GM23338 (cell line): ENCODE data around the gene LIPA. TPM values are rescaled to one million over a fixed set of nuclear protein-coding genes. Genes with fewer than 3 reads are reported as not detected.
A peak's percentile ranks its signal among the peaks of the same experiment; 100 is the strongest.

Experiments
- ATAC-seq: fragments of 200-7000 bp; cut with Tn5 transposase; 3 replicates; pipeline ENCODE4 v1.9.1; 2020
- DNase-seq: peaks from one replicate; pipeline ENCODE4 v3.0.0-alpha.2; 2015; ENCODE audit warnings: low spot score
- H2AFZ ChIP-seq: fragments of 200-600 bp; sonication (generic); 2 replicates; pipeline ENCODE4 v1.8.0; 2016; ENCODE audit warnings: antibody characterized with exemption, mild to moderate bottlenecking, moderate library complexity
- H3F3A ChIP-seq: fragments of 200-600 bp; sonication (generic); replicated peaks from 2 replicates; pipeline ENCODE4 v1.8.0; 2017; ENCODE audit warnings: antibody characterized with exemption, mixed run types, low read depth
- H3K27ac ChIP-seq: fragments of 200-600 bp; sonication (generic); 2 replicates; pipeline ENCODE4 v1.6.1; 2016; ENCODE audit warnings: low read depth
- H3K27me3 ChIP-seq: fragments of 200-600 bp; sonication (generic); 2 replicates; pipeline ENCODE4 v1.8.0; 2016; ENCODE audit warnings: mild to moderate bottlenecking, mixed run types, moderate library complexity; ENCODE audit not compliant: insufficient read depth
- H3K36me3 ChIP-seq: fragments of 200-600 bp; sonication (generic); 2 replicates; pipeline ENCODE4 v1.8.0; 2016; ENCODE audit warnings: mild to moderate bottlenecking; ENCODE audit not compliant: insufficient read depth
- H3K4me1 ChIP-seq: fragments of 200-600 bp; sonication (generic); 2 replicates; pipeline ENCODE4 v1.8.0; 2016; ENCODE audit warnings: mild to moderate bottlenecking, moderate library complexity; ENCODE audit not compliant: insufficient read depth
- H3K4me2 ChIP-seq: fragments of 200-600 bp; sonication (generic); 2 replicates; pipeline ENCODE4 v1.7.1; 2017; ENCODE audit warnings: mixed run types
- H3K4me3 ChIP-seq: fragments of 200-600 bp; sonication (generic); 2 replicates; pipeline ENCODE4 v1.6.1; 2016; ENCODE audit warnings: mixed run types
- H3K79me2 ChIP-seq: fragments of 200-600 bp; sonication (generic); replicated peaks from 2 replicates; pipeline ENCODE4 v1.8.0; 2017; ENCODE audit warnings: mild to moderate bottlenecking; ENCODE audit not compliant: insufficient read depth
- H3K9me2 ChIP-seq: fragments of 200-600 bp; sonication (generic); 2 replicates; pipeline ENCODE4 v1.8.0; 2017; ENCODE audit not compliant: insufficient read depth
- H4K20me1 ChIP-seq: fragments of 200-600 bp; sonication (generic); replicated peaks from 2 replicates; pipeline ENCODE4 v1.8.0; 2017; ENCODE audit warnings: mild to moderate bottlenecking; ENCODE audit not compliant: insufficient read depth
- H3K27ac Mint-ChIP-seq: 2 replicates; pipeline ENCODE4 v1.8.0; 2020; ENCODE audit warnings: inconsistent platforms, mild to moderate bottlenecking, moderate library complexity, mixed read lengths
- H3K27me3 Mint-ChIP-seq: 3 replicates; pipeline ENCODE4 v1.8.0; 2022; ENCODE audit warnings: low read depth, mild to moderate bottlenecking, moderate library complexity, mixed read lengths, inconsistent platforms; ENCODE audit not compliant: insufficient read depth, poor library complexity
- H3K36me3 Mint-ChIP-seq: 3 replicates; pipeline ENCODE4 v1.8.0; 2021; ENCODE audit warnings: low read depth, mild to moderate bottlenecking, inconsistent platforms, moderate library complexity, mixed read lengths
- H3K4me1 Mint-ChIP-seq: 3 replicates; pipeline ENCODE4 v1.8.0; 2020; ENCODE audit warnings: mild to moderate bottlenecking, inconsistent platforms, mixed read lengths
- H3K4me3 Mint-ChIP-seq: 3 replicates; pipeline ENCODE4 v1.8.0; 2021; ENCODE audit warnings: moderate library complexity, mild to moderate bottlenecking, inconsistent platforms, mixed read lengths
- H3K9me3 Mint-ChIP-seq: 3 replicates; pipeline ENCODE4 v1.8.0; 2020; ENCODE audit warnings: moderate library complexity, mild to moderate bottlenecking, inconsistent platforms, mixed read lengths
- CREB1 ChIP-seq: fragments of 250-450 bp; sonication (Bioruptor Pico); IDR thresholded peaks from 2 replicates; pipeline ENCODE4 v1.5.0; 2020; ENCODE audit warnings: low read depth, mild to moderate bottlenecking, moderate library complexity
- CTCF ChIP-seq, 2 experiments: fragments of 200-600 bp in 1 of 2; sonication (generic) in 1 of 2; conservative IDR thresholded peaks; 2 replicates each; pipeline versions ENCODE4 v1.5.1 to v1.6.1; 2016 to 2017; ENCODE audit warnings: antibody characterized with exemption in 2 of 2, low read depth in 2 of 2, mild to moderate bottlenecking in 2 of 2, moderate library complexity in 1 of 2
- EZH2 ChIP-seq: fragments of 200-600 bp; sonication (generic); IDR thresholded peaks from one replicate; pipeline ENCODE4 v1.8.0; 2017; ENCODE audit warnings: antibody characterized with exemption, mild to moderate bottlenecking, low read depth; ENCODE audit not compliant: unreplicated experiment
- JUNB ChIP-seq: IDR thresholded peaks from one replicate; pipeline ENCODE4 v1.6.1; 2016; ENCODE audit warnings: antibody characterized with exemption; ENCODE audit not compliant: unreplicated experiment
- NANOG ChIP-seq: IDR thresholded peaks from 2 replicates; pipeline ENCODE4 v1.6.1; 2016; ENCODE audit warnings: antibody characterized with exemption, borderline replicate concordance
- STAT1 ChIP-seq: IDR thresholded peaks from one replicate; pipeline ENCODE4 v1.6.1; 2016; ENCODE audit warnings: antibody characterized with exemption; ENCODE audit not compliant: unreplicated experiment
- ZNF114 ChIP-seq: fragments of 250-450 bp; sonication (Bioruptor Pico); IDR thresholded peaks from 2 replicates; pipeline ENCODE4 v1.5.0; 2020; ENCODE audit warnings: mild to moderate bottlenecking, moderate library complexity
- polyA plus RNA-seq: library from polyadenylated mRNA; unstranded; fragments of >200 nt; fragmentation: Nextera tagmentation; extraction: Ambion mirVana; gene quantifications from 2 replicates; pipeline ENCODE4 v1.2.1, GENCODE V29; 2016
- total RNA-seq: library from RNA; depleted of rRNA; stranded (reverse); fragments of >200 nt; shearing (Covaris generic); gene quantifications from 2 replicates; pipeline ENCODE4 v1.2.3, GENCODE V29; 2014

The LIPA gene
- total and polyA plus RNA-seq, 2 experiments from 2014 or later = 37.8 to 86.3 TPM

- no peaks in the 10 kb centered on the region for H3K27me3 ChIP-seq
- no peak for TF ChIP-seq CREB1 (CRISPR knock-in tag)
- no peak for TF ChIP-seq STAT1
- no peak for TF ChIP-seq NANOG
- TF ChIP-seq ZNF114 (CRISPR knock-in tag) = no peak
- no peak for TF ChIP-seq EZH2
- H3K4me3 Mint-ChIP-seq = no peak overlapping the region
- H2AFZ ChIP-seq = no peak overlapping the region
- ATAC-seq = no peak
- H3K36me3 ChIP-seq = no peaks in the 10 kb centered on the region
- no peaks in the 10 kb centered on the region for H3K9me3 Mint-ChIP-seq
- H3K36me3 Mint-ChIP-seq = no peaks in the 10 kb centered on the region
- no peaks in the 10 kb centered on the region for H4K20me1 ChIP-seq
- H3K4me3 ChIP-seq = no peak overlapping the region
- no peaks in the 10 kb centered on the region for H3K79me2 ChIP-seq
- DNase-seq = no peak
- peaks cover 25% of the 10 kb centered on the region for H3K4me1 Mint-ChIP-seq
- H3K4me1 ChIP-seq = peaks cover 12% of the 10 kb centered on the region
- no peak overlapping the region for H3K27ac ChIP-seq
- H3K27me3 Mint-ChIP-seq = peaks cover 4% of the 10 kb centered on the region
- H3K27ac Mint-ChIP-seq = peak overlapping the region; percentile 64; the same call in 1 of the 2 replicates
- H3K4me2 ChIP-seq = no peak overlapping the region
- H3F3A ChIP-seq = no peaks in the 10 kb centered on the region
- H3K9me2 ChIP-seq = no peaks in the 10 kb centered on the region
Observed at GRCh38 chr10:89219513-89220218, 31.9 kb downstream of the LIPA start.

- Histone ChIP-seq H3F3A (no peaks in the 10 kb centered on the region), H3K27ac (no peak overlapping the region), H4K20me1 (no peaks in the 10 kb centered on the region), H3K27me3 (no peaks in the 10 kb centered on the region), H3K4me2 (no peak overlapping the region), H3K4me3 (no peak overlapping the region), H2AFZ (no peak overlapping the region), H3K36me3 (no peaks in the 10 kb centered on the region), H3K79me2 (no peaks in the 10 kb centered on the region), H3K9me2 (no peaks in the 10 kb centered on the region), H3K4me1 (peaks cover 12% of the 10 kb centered on the region)
- Mint-ChIP-seq H3K27ac (no peak overlapping the region), H3K27me3 (peaks cover 3% of the 10 kb centered on the region), H3K4me3 (no peak overlapping the region), H3K9me3 (no peaks in the 10 kb centered on the region), H3K4me1 (peaks cover 21% of the 10 kb centered on the region), H3K36me3 (no peaks in the 10 kb centered on the region)
- DNase-seq (peak; percentile 77), ATAC-seq (no peak)
- TF ChIP-seq CTCF (conservative IDR thresholded peaks at IDR 0.05; ENCODE audit: low read depth in 2 of 2) (peak; percentile 70 to 92), JUNB (no peak)
Observed at GRCh38 chr10:89217057-89217990, 34.3 kb downstream of the LIPA start.
